Esophagus squamous epithelium (tissue), 4 donors: ENCODE results near the gene SYTL2.

Experiments used
- POLR2A ChIP-seq, 4 donors: fragments of 450-650 bp; IDR thresholded peaks; one replicate each; pipeline ENCODE4 v1.6.1; 2017; ENCODE audit warnings: antibody characterized with exemption in 4 of 4, mild to moderate bottlenecking in 4 of 4, moderate library complexity in 3 of 4
- TF ChIP-seq, protein P1 (sequence below), 6 experiments: fragments of 450-650 bp in 4 of 6; fragments of 200-600 bp in 2 of 6; sonication (generic) in 2 of 6; IDR thresholded peaks; one replicate each; pipeline ENCODE4 v1.5.1; 2016 to 2019; ENCODE audit warnings: antibody characterized with exemption in 6 of 6, mild to moderate bottlenecking in 4 of 6, moderate library complexity in 4 of 6

GRCh38 chr11:85857098-85857497, 46.2 kb upstream of the SYTL2 start:
- TF ChIP-seq, protein P1, sequence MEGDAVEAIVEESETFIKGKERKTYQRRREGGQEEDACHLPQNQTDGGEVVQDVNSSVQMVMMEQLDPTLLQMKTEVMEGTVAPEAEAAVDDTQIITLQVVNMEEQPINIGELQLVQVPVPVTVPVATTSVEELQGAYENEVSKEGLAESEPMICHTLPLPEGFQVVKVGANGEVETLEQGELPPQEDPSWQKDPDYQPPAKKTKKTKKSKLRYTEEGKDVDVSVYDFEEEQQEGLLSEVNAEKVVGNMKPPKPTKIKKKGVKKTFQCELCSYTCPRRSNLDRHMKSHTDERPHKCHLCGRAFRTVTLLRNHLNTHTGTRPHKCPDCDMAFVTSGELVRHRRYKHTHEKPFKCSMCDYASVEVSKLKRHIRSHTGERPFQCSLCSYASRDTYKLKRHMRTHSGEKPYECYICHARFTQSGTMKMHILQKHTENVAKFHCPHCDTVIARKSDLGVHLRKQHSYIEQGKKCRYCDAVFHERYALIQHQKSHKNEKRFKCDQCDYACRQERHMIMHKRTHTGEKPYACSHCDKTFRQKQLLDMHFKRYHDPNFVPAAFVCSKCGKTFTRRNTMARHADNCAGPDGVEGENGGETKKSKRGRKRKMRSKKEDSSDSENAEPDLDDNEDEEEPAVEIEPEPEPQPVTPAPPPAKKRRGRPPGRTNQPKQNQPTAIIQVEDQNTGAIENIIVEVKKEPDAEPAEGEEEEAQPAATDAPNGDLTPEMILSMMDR (IDR thresholded peaks at IDR 0.05): no peak
- no peak for TF ChIP-seq POLR2A (IDR thresholded peaks at IDR 0.05)
